Stomach (tissue), 4 donors: ENCODE data around the gene PINLYP.
"Not testable (repeated sequence)": the region's sequence is repeated elsewhere in the genome, so short reads cannot be mapped to it uniquely, and the experiment has no call there.

Experiments
- POLR2A ChIP-seq, 4 donors: fragments of 450-650 bp; IDR thresholded peaks; one replicate each; pipeline ENCODE4 v1.6.1; 2016; ENCODE audit warnings: antibody characterized with exemption in 4 of 4, control low read depth in 2 of 4, mild to moderate bottlenecking in 1 of 4, moderate library complexity in 1 of 4
- POLR2AphosphoS5 ChIP-seq, 3 donors: sonication (generic); formaldehyde crosslinking; IDR thresholded peaks; one replicate each; pipeline ENCODE4 v1.6.1; 2016; ENCODE audit warnings: antibody characterized with exemption in 3 of 3
- TF ChIP-seq, protein P1 (sequence below), 7 experiments: fragments of 450-650 bp in 4 of 7; fragments of 200-600 bp in 3 of 7; sonication (generic) in 3 of 7; IDR thresholded peaks; one replicate each; pipeline ENCODE4 v1.5.1; 2016 to 2019; ENCODE audit warnings: antibody characterized with exemption in 7 of 7, control low read depth in 2 of 7, mild to moderate bottlenecking in 1 of 7

DNA sequence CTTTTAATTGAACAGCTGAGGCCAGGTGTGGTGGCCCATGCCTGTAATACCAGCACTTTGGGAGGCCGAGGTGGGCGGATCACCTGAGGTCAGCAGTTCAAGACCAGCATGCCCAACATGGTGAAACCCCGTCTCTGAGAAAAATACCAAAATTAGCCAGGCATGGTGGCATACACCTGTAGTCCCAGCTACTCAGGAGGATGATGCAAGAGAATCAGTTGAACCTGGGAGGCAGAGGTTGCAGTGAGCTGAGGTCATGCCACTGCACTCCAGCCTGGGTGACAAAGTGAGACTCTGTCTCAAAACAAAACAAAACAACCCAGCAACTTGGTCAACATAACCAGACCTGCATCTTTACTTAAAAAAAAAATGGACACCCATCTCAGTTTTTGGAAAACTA lies 11.4 kb downstream of the PINLYP start:
- not testable (repeated sequence) for TF ChIP-seq POLR2A, POLR2AphosphoS5 (IDR thresholded peaks at IDR 0.05)
- TF ChIP-seq, protein P1, sequence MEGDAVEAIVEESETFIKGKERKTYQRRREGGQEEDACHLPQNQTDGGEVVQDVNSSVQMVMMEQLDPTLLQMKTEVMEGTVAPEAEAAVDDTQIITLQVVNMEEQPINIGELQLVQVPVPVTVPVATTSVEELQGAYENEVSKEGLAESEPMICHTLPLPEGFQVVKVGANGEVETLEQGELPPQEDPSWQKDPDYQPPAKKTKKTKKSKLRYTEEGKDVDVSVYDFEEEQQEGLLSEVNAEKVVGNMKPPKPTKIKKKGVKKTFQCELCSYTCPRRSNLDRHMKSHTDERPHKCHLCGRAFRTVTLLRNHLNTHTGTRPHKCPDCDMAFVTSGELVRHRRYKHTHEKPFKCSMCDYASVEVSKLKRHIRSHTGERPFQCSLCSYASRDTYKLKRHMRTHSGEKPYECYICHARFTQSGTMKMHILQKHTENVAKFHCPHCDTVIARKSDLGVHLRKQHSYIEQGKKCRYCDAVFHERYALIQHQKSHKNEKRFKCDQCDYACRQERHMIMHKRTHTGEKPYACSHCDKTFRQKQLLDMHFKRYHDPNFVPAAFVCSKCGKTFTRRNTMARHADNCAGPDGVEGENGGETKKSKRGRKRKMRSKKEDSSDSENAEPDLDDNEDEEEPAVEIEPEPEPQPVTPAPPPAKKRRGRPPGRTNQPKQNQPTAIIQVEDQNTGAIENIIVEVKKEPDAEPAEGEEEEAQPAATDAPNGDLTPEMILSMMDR (IDR thresholded peaks at IDR 0.05): not testable (repeated sequence)
